B cell (primary cell): ENCODE data around the gene LIMK1. TPM values are rescaled to one million over a fixed set of nuclear protein-coding genes. Genes with fewer than 3 reads are reported as not detected.

Experiments
- ATAC-seq: fragments of 200-7000 bp; cut with Tn5 transposase; one replicate; pipeline ENCODE4 v1.10.0; 2021; ENCODE audit warnings: low read depth, mild to moderate bottlenecking, moderate number of reproducible peaks, moderate library complexity
- CTCF ChIA-PET: fragments of 350-600 bp; sonication (Branson Sonifier 250); formaldehyde crosslinking; loops from one replicate; lab custom pipeline; 2021; ENCODE audit warnings: antibody characterized with exemption, inconsistent platforms; lab: Charles Lee
- POLR2A ChIA-PET: fragments of 350-600 bp; sonication (Branson Sonifier 250); formaldehyde crosslinking; loops from one replicate; lab custom pipeline; 2021; ENCODE audit warnings: antibody characterized with exemption; lab: Charles Lee
- DNase-seq: peaks from one replicate; pipeline ENCODE4 v3.0.0; 2013
- H2AFZ ChIP-seq: 2 replicates; pipeline ENCODE4 v1.6.1; 2012; ENCODE audit warnings: mild to moderate bottlenecking, low read depth, low read length; ENCODE audit not compliant: insufficient read depth, poor library complexity, severe bottlenecking
- H3K27ac ChIP-seq, 2 donors: 1 replicate in 1 of 2; 2 replicates in 1 of 2; pipeline ENCODE4 v1.5.1; 2012 to 2013; ENCODE audit warnings: low read length in 2 of 2, mild to moderate bottlenecking in 2 of 2, moderate library complexity in 1 of 2
- H3K27me3 ChIP-seq, 4 experiments: fragments of 200-600 bp in 1 of 4; sonication (generic) in 1 of 4; replicated peaks in 1 of 4; 1 replicate in 2 of 4; 2 replicates in 2 of 4; pipeline versions ENCODE4 v1.6.1 to v1.7.0; 2013 to 2016; ENCODE audit warnings: low read length in 3 of 4, mild to moderate bottlenecking in 2 of 4, mixed read lengths in 1 of 4, moderate library complexity in 1 of 4; ENCODE audit not compliant: insufficient read depth in 4 of 4, control insufficient read depth in 3 of 4; ENCODE audit errors: control extremely low read depth in 1 of 4
- H3K36me3 ChIP-seq, 2 experiments: replicated peaks in 1 of 2; 1 replicate in 1 of 2; 2 replicates in 1 of 2; pipeline versions ENCODE4 v1.6.1 to v1.7.1; 2013; ENCODE audit warnings: low read length in 1 of 2; ENCODE audit not compliant: insufficient read depth in 2 of 2, control insufficient read depth in 1 of 2; ENCODE audit errors: control extremely low read depth in 1 of 2, extremely low read depth in 1 of 2
- H3K4me1 ChIP-seq, 2 donors: fragments of 200-600 bp in 1 of 2; sonication (generic) in 1 of 2; 1 replicate in 1 of 2; 2 replicates in 1 of 2; pipeline versions ENCODE4 v1.5.1 to v1.6.1; 2013 to 2017; ENCODE audit warnings: low read length in 2 of 2; ENCODE audit not compliant: control insufficient read depth in 2 of 2, insufficient read depth in 2 of 2
- H3K4me2 ChIP-seq: replicated peaks from 2 replicates; pipeline ENCODE3; 2012; ENCODE audit warnings: mild to moderate bottlenecking, low read depth, low read length; ENCODE audit not compliant: poor library complexity, severe bottlenecking
- H3K4me3 ChIP-seq, 5 experiments: fragments of 200-600 bp in 1 of 5; sonication (generic) in 1 of 5; 1 replicate in 3 of 5; 2 replicates in 2 of 5; pipeline versions ENCODE4 v1.5.1 to v1.7.0; 2011 to 2016; ENCODE audit warnings: low read length in 4 of 5, mild to moderate bottlenecking in 4 of 5, low read depth in 2 of 5, control low read depth in 1 of 5, moderate library complexity in 1 of 5; ENCODE audit not compliant: insufficient read depth in 1 of 5; ENCODE audit errors: control extremely low read depth in 1 of 5, extremely low read depth in 1 of 5
- H3K79me2 ChIP-seq: fragments of 200-600 bp; sonication (generic); one replicate; pipeline ENCODE4 v1.6.0; 2016; ENCODE audit warnings: low read length; ENCODE audit not compliant: control insufficient read depth, insufficient read depth
- H3K9ac ChIP-seq: fragments of 200-600 bp; sonication (generic); 2 replicates; pipeline ENCODE4 v1.6.1; 2017; ENCODE audit warnings: mild to moderate bottlenecking, low read length, moderate library complexity
- H3K9me3 ChIP-seq, 3 donors: one replicate each; pipeline versions ENCODE4 v1.6.1 to v1.7.1; 2013; ENCODE audit warnings: low read length in 2 of 3; ENCODE audit not compliant: control insufficient read depth in 2 of 3, insufficient read depth in 1 of 3; ENCODE audit errors: control extremely low read depth in 1 of 3
- H4K20me1 ChIP-seq: 2 replicates; pipeline ENCODE4 v1.6.0; 2012; ENCODE audit warnings: mild to moderate bottlenecking, low read length; ENCODE audit not compliant: insufficient read depth, control insufficient read depth, poor library complexity, severe bottlenecking
- H3K27ac Mint-ChIP-seq: one replicate; pipeline ENCODE4 v1.8.0; 2021; ENCODE audit warnings: mixed read lengths
- H3K27me3 Mint-ChIP-seq: one replicate; pipeline ENCODE4 v1.8.0; 2021; ENCODE audit warnings: mixed read lengths
- H3K4me1 Mint-ChIP-seq: one replicate; pipeline ENCODE4 v1.8.0; 2021; ENCODE audit warnings: mixed read lengths
- H3K4me3 Mint-ChIP-seq: one replicate; pipeline ENCODE4 v1.8.0; 2021; ENCODE audit warnings: mixed read lengths
- H3K9me3 Mint-ChIP-seq: one replicate; pipeline ENCODE4 v1.8.0; 2022; ENCODE audit warnings: mixed read lengths; ENCODE audit not compliant: insufficient read depth
- CTCF ChIP-seq: fragments of 200-600 bp; IDR thresholded peaks from one replicate; pipeline ENCODE4 v1.8.0; 2022; ENCODE audit warnings: antibody characterized with exemption, mild to moderate bottlenecking
- EZH2 ChIP-seq: IDR thresholded peaks from 2 replicates; pipeline ENCODE4 v1.6.1; 2012; ENCODE audit warnings: borderline replicate concordance, low read depth, mild to moderate bottlenecking, moderate library complexity, low read length; ENCODE audit not compliant: insufficient read depth, poor library complexity, severe bottlenecking
- WGBS: methylation state at CpG from one replicate; pipeline ENCODE4 v1.1.5; 2013; ENCODE audit warnings: missing lambda C conversion rate; ENCODE audit not compliant: insufficient coverage; 5-methylcytosine and 5-hydroxymethylcytosine counted together
- intact Hi-C: fragments of 100-400 bp; cut with micrococcal nuclease; formaldehyde crosslinking; loops from one replicate; pipeline ENCODE4 v1.10.0; 2022
- polyA plus RNA-seq: library from polyadenylated mRNA; depleted of rRNA; stranded (reverse); fragments of >200 nt; gene quantifications from 2 replicates; pipeline ENCODE4 v1.2.3, GENCODE V29; 2012
- total RNA-seq, 2 donors: library from RNA; stranded (reverse); fragments of 120-200 nt in 1 of 2; gene quantifications; 1 replicate in 1 of 2; 2 replicates in 1 of 2; pipeline versions ENCODE4 v1.2.3 to v1.2.4, GENCODE V29; 2013 to 2022

The LIMK1 gene
- total and polyA plus RNA-seq, 2 donors (not counting 1 experiment from before 2014, with no cell fraction given): 38.7 to 70.8 TPM

GRCh38 chr7:74042746-74043522 lies 40.7 kb upstream of the LIMK1 start:
- H3K4me2 ChIP-seq: no peak overlapping the region
- no peak overlapping the region for H3K4me3 ChIP-seq
- POLR2A ChIA-PET: no interaction called here
- Mint-ChIP-seq H3K27me3 (peaks cover 6% of the 10 kb centered on the region), H3K27ac (no peak overlapping the region), H3K9me3 (no peaks in the 10 kb centered on the region), H3K4me3 (no peak overlapping the region), H3K4me1 (no peaks in the 10 kb centered on the region)
- no peaks in the 10 kb centered on the region for H3K36me3 ChIP-seq
- intact Hi-C loops: no loop called here
- H3K79me2 ChIP-seq: no peaks in the 10 kb centered on the region
- ATAC-seq (no peak), DNase-seq (no peak)
- TF ChIP-seq CTCF: no peak
- no peak for TF ChIP-seq EZH2
- no peaks in the 10 kb centered on the region for H3K9me3 ChIP-seq
- no peaks in the 10 kb centered on the region for H4K20me1 ChIP-seq
- no peaks in the 10 kb centered on the region for H3K27me3 ChIP-seq
- no peak overlapping the region for H3K27ac ChIP-seq
- CTCF ChIA-PET: interaction anchor here (0.7 kb wide), 1 partner anchor 400 kb away, joined by 3 read pairs; no protein-coding TSS in a partner anchor
- H3K9ac ChIP-seq: no peak overlapping the region
- no peak overlapping the region for H2AFZ ChIP-seq
- no peaks in the 10 kb centered on the region for H3K4me1 ChIP-seq
- WGBS: 87% methylated on average over 22 of the region's 24 CpGs

GRCh38 chr7:74043523-74043951 lies 40.1 kb upstream of the LIMK1 start:
- H3K79me2 ChIP-seq: no peaks in the 10 kb centered on the region
- intact Hi-C loops: no loop called here
- Mint-ChIP-seq H3K27me3 (peaks cover 4% of the 10 kb centered on the region), H3K9me3 (no peaks in the 10 kb centered on the region), H3K4me1 (no peaks in the 10 kb centered on the region), H3K27ac (no peak overlapping the region), H3K4me3 (no peak overlapping the region)
- H4K20me1 ChIP-seq: no peaks in the 10 kb centered on the region
- ChIA-PET POLR2A (no interaction called here), CTCF (no interaction called here)
- 93% methylated on average over 9 of the region's 9 CpGs for WGBS
- no peak overlapping the region for H2AFZ ChIP-seq
- TF ChIP-seq EZH2 (no peak), CTCF (no peak)
- DNase-seq (no peak), ATAC-seq (no peak)
- no peak overlapping the region for H3K4me3 ChIP-seq
- H3K9me3 ChIP-seq: no peaks in the 10 kb centered on the region
- H3K36me3 ChIP-seq: no peaks in the 10 kb centered on the region
- H3K27me3 ChIP-seq: no peaks in the 10 kb centered on the region
- no peak overlapping the region for H3K9ac ChIP-seq
- no peaks in the 10 kb centered on the region for H3K4me1 ChIP-seq
- no peak overlapping the region for H3K27ac ChIP-seq
- no peak overlapping the region for H3K4me2 ChIP-seq
